H9 (cell line): Measurements from ENCODE around the gene ATG12. TPM values are rescaled to one million over a fixed set of nuclear protein-coding genes. Genes with fewer than 3 reads are reported as not detected.
A peak's percentile ranks its signal among the peaks of the same experiment; 100 is the strongest.

Source experiments
- DNase-seq: peaks from one replicate; pipeline ENCODE4 v3.0.0-alpha.2; 2017
- H2AFZ ChIP-seq: one replicate; pipeline ENCODE4 v1.6.1; 2013; ENCODE audit warnings: mild to moderate bottlenecking, low read length, control low read depth, moderate library complexity
- H2AK5ac ChIP-seq: 2 replicates; pipeline ENCODE4 v1.6.1; 2013; ENCODE audit warnings: low read length, control low read depth, mixed read lengths; ENCODE audit not compliant: insufficient read length
- H2BK120ac ChIP-seq: one replicate; pipeline ENCODE4 v1.6.1; 2013; ENCODE audit warnings: low read depth, mild to moderate bottlenecking, low read length, control low read depth, inconsistent platforms; ENCODE audit not compliant: poor library complexity, severe bottlenecking
- H2BK12ac ChIP-seq: 2 replicates; pipeline ENCODE4 v1.6.1; 2013; ENCODE audit warnings: low read length, control low read depth, mixed read lengths, low read depth; ENCODE audit not compliant: insufficient read length
- H2BK15ac ChIP-seq: 2 replicates; pipeline ENCODE4 v1.6.1; 2013; ENCODE audit warnings: low read depth, low read length, control low read depth
- H2BK20ac ChIP-seq: one replicate; pipeline ENCODE4 v1.6.1; 2013; ENCODE audit warnings: low read depth, mild to moderate bottlenecking, low read length, control low read depth, inconsistent platforms; ENCODE audit not compliant: poor library complexity, severe bottlenecking
- H2BK5ac ChIP-seq: 2 replicates; pipeline ENCODE4 v1.6.1; 2013; ENCODE audit warnings: low read length, control low read depth, mixed read lengths; ENCODE audit not compliant: insufficient read length
- H3K14ac ChIP-seq: 2 replicates; pipeline ENCODE4 v1.6.1; 2013; ENCODE audit warnings: low read length, control low read depth; ENCODE audit not compliant: insufficient read depth
- H3K18ac ChIP-seq: 2 replicates; pipeline ENCODE4 v1.6.1; 2013; ENCODE audit warnings: low read depth, mild to moderate bottlenecking, mixed read lengths, low read length, control low read depth; ENCODE audit not compliant: insufficient read length
- H3K23ac ChIP-seq: 2 replicates; pipeline ENCODE4 v1.6.1; 2013; ENCODE audit warnings: low read length, control low read depth, mixed read lengths, low read depth; ENCODE audit not compliant: insufficient read length
- H3K23me2 ChIP-seq: 2 replicates; pipeline ENCODE4 v1.6.1; 2013; ENCODE audit warnings: low read depth, mild to moderate bottlenecking, mixed read lengths, low read length, control low read depth; ENCODE audit not compliant: insufficient read length, poor library complexity, severe bottlenecking
- H3K27ac ChIP-seq: 2 replicates; pipeline ENCODE4 v1.5.1; 2013; ENCODE audit warnings: low read length, control low read depth, mixed read lengths, low read depth; ENCODE audit not compliant: insufficient read length
- H3K27me3 ChIP-seq: 2 replicates; pipeline ENCODE4 v1.6.1; 2013; ENCODE audit warnings: low read length, control low read depth, inconsistent platforms; ENCODE audit not compliant: insufficient read depth
- H3K4ac ChIP-seq: 2 replicates; pipeline ENCODE4 v1.6.1; 2013; ENCODE audit warnings: low read depth, mild to moderate bottlenecking, control low read depth, inconsistent platforms, low read length, moderate library complexity
- H3K4me1 ChIP-seq: 2 replicates; pipeline ENCODE4 v1.6.1; 2013; ENCODE audit warnings: low read length, control low read depth, inconsistent platforms; ENCODE audit not compliant: insufficient read depth
- H3K4me2 ChIP-seq: 2 replicates; pipeline ENCODE4 v1.6.1; 2013; ENCODE audit warnings: low read length, control low read depth, mixed read lengths; ENCODE audit not compliant: insufficient read length, insufficient read depth
- H3K56ac ChIP-seq: 2 replicates; pipeline ENCODE4 v1.6.1; 2013; ENCODE audit warnings: low read depth, mild to moderate bottlenecking, mixed read lengths, low read length, control low read depth; ENCODE audit not compliant: insufficient read length
- H3K79me1 ChIP-seq: 2 replicates; pipeline ENCODE4 v1.6.1; 2013; ENCODE audit warnings: low read depth, mild to moderate bottlenecking, moderate library complexity, low read length, control low read depth, inconsistent platforms; ENCODE audit not compliant: insufficient read depth, poor library complexity, severe bottlenecking
- H3K79me2 ChIP-seq: 2 replicates; pipeline ENCODE4 v1.6.1; 2013; ENCODE audit warnings: low read length, control low read depth, inconsistent platforms; ENCODE audit not compliant: insufficient read depth
- H3K9ac ChIP-seq: 2 replicates; pipeline ENCODE4 v1.6.1; 2013; ENCODE audit warnings: low read length, control low read depth, mixed read lengths; ENCODE audit not compliant: insufficient read length; ENCODE audit errors: extremely low read depth
- H3K9me3 ChIP-seq: one replicate; pipeline ENCODE4 v1.6.1; 2013; ENCODE audit warnings: low read depth, low read length, inconsistent platforms; ENCODE audit not compliant: control insufficient read depth
- H3T11ph ChIP-seq: one replicate; pipeline ENCODE4 v1.6.1; 2013; ENCODE audit warnings: mild to moderate bottlenecking, low read length, control low read depth, inconsistent platforms
- H4K20me1 ChIP-seq: one replicate; pipeline ENCODE4 v1.6.1; 2013; ENCODE audit not compliant: control insufficient read depth, insufficient read length, insufficient read depth
- H4K5ac ChIP-seq: 2 replicates; pipeline ENCODE4 v1.6.1; 2013; ENCODE audit warnings: low read depth, mild to moderate bottlenecking, mixed read lengths, low read length, control low read depth; ENCODE audit not compliant: insufficient read length
- H4K8ac ChIP-seq: replicated peaks from 2 replicates; pipeline ENCODE4 v1.6.1; 2013; ENCODE audit warnings: low read length, control low read depth, mixed read lengths, low read depth; ENCODE audit not compliant: insufficient read length
- H4K91ac ChIP-seq: 2 replicates; pipeline ENCODE4 v1.6.1; 2013; ENCODE audit warnings: low read depth, mild to moderate bottlenecking, moderate library complexity, mixed read lengths, low read length, control low read depth; ENCODE audit not compliant: insufficient read length
- H3K27ac Mint-ChIP-seq, 3 experiments: 2 replicates in 2 of 3; 3 replicates in 1 of 3; pipeline ENCODE4 v1.8.0; 2020 to 2021; ENCODE audit warnings: mixed read lengths in 3 of 3, mild to moderate bottlenecking in 1 of 3, moderate library complexity in 1 of 3
- H3K27me3 Mint-ChIP-seq: 2 replicates; pipeline ENCODE4 v1.8.0; 2021; ENCODE audit warnings: low read depth, mild to moderate bottlenecking, moderate library complexity, mixed read lengths
- H3K36me3 Mint-ChIP-seq, 3 experiments: 2 replicates in 2 of 3; 3 replicates in 1 of 3; pipeline ENCODE4 v1.8.0; 2020 to 2021; ENCODE audit warnings: low read depth in 3 of 3, mixed read lengths in 3 of 3; ENCODE audit not compliant: insufficient read depth in 1 of 3
- H3K4me1 Mint-ChIP-seq, 2 experiments: 2 replicates each; pipeline ENCODE4 v1.8.0; 2020; ENCODE audit warnings: mixed read lengths in 2 of 2
- H3K4me3 Mint-ChIP-seq, 2 experiments: 2 replicates in 1 of 2; 3 replicates in 1 of 2; pipeline ENCODE4 v1.8.0; 2020 to 2021; ENCODE audit warnings: mild to moderate bottlenecking in 2 of 2, mixed read lengths in 2 of 2, moderate library complexity in 1 of 2
- H3K9me3 Mint-ChIP-seq, 2 experiments: 2 replicates in 1 of 2; 3 replicates in 1 of 2; pipeline ENCODE4 v1.8.0; 2020; ENCODE audit warnings: mild to moderate bottlenecking in 2 of 2, mixed read lengths in 2 of 2, moderate library complexity in 1 of 2
- WGBS: extraction: QIAGEN DNeasy Blood & Tissue Kit; methylation state at CpG from one replicate; pipeline ENCODE4 v1.1.7; 2013; ENCODE audit warnings: missing lambda C conversion rate, low lambda C conversion rate, mixed read lengths; ENCODE audit not compliant: insufficient read length; ENCODE audit errors: extremely low coverage; 5-methylcytosine and 5-hydroxymethylcytosine counted together
- total RNA-seq: library from RNA; stranded (reverse); gene quantifications from 2 replicates; pipeline ENCODE4 v1.2.1, GENCODE V29; 2021
- TF ChIP-seq, protein P1 (sequence below): fragments of 200-600 bp; sonication (generic); conservative IDR thresholded peaks from 3 replicates; pipeline ENCODE4 v1.8.0; 2021; ENCODE audit warnings: antibody characterized with exemption, mild to moderate bottlenecking

The ATG12 gene
- total RNA-seq, 1 experiment from 2014 or later: 52.9 TPM

DNA sequence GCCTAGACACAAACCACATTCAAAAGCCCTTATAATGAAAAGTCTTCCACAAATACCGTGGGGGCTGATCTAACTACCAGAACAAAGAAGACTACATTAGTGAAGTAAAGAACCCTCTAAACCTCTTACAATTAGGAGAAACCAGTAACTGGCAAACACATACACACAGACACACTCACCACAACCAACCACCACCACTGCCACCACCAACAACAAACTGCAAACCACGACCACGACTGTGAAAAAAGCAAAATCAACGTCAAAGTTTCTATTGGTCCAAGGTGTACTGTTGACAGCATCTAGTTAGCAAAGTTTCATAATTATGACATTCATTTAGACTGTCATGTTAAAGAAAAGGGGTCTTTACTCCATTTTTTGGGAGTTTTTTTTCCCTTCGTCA is 27.6 kb downstream of the ATG12 start:
- H3K4me2 ChIP-seq: no peak overlapping the region
- H3K4me1 Mint-ChIP-seq: peaks cover 18 to 22% of the 10 kb centered on the region in 2 experiments
- whole genome bisulfite sequencing: no CpG with 5 or more reads among the region's 5 CpGs

More for the DNA sequence above, 27.6 kb downstream of the ATG12 start:
- Mint-ChIP-seq H3K4me3 (peak overlapping the region in 1 of 2 experiments; percentile 45; a peak in 1 of 5 replicates), H3K27me3 (peaks cover 31% of the 10 kb centered on the region), H3K9me3 (no peaks in the 10 kb centered on the region), H3K36me3 (peaks cover 0 to 14% (median 0%) of the 10 kb centered on the region in 3 experiments; a peak in 4 of 7 replicates), H3K27ac (no peak overlapping the region)
- H2BK120ac ChIP-seq: no peak overlapping the region
- H3K4ac ChIP-seq: no peak overlapping the region
- H3K9me3 ChIP-seq: no peaks in the 10 kb centered on the region
- no peak overlapping the region for H3K9ac ChIP-seq
- DNase-seq: no peak
- no peaks in the 10 kb centered on the region for H4K20me1 ChIP-seq
- H4K8ac ChIP-seq: no peak overlapping the region
- H2BK12ac ChIP-seq: no peak overlapping the region
- TF ChIP-seq, protein P1, sequence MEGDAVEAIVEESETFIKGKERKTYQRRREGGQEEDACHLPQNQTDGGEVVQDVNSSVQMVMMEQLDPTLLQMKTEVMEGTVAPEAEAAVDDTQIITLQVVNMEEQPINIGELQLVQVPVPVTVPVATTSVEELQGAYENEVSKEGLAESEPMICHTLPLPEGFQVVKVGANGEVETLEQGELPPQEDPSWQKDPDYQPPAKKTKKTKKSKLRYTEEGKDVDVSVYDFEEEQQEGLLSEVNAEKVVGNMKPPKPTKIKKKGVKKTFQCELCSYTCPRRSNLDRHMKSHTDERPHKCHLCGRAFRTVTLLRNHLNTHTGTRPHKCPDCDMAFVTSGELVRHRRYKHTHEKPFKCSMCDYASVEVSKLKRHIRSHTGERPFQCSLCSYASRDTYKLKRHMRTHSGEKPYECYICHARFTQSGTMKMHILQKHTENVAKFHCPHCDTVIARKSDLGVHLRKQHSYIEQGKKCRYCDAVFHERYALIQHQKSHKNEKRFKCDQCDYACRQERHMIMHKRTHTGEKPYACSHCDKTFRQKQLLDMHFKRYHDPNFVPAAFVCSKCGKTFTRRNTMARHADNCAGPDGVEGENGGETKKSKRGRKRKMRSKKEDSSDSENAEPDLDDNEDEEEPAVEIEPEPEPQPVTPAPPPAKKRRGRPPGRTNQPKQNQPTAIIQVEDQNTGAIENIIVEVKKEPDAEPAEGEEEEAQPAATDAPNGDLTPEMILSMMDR: no peak
- H3K27ac ChIP-seq: no peak overlapping the region
- no peak overlapping the region for H4K5ac ChIP-seq
- H3K18ac ChIP-seq: no peak overlapping the region
- no peak overlapping the region for H3T11ph ChIP-seq
- H2BK5ac ChIP-seq: no peak overlapping the region
- H2BK20ac ChIP-seq: no peak overlapping the region
- no peak overlapping the region for H2BK15ac ChIP-seq
- no peaks in the 10 kb centered on the region for H3K79me1 ChIP-seq
- H3K56ac ChIP-seq: no peak overlapping the region
- H3K79me2 ChIP-seq: no peaks in the 10 kb centered on the region
- peaks cover 7% of the 10 kb centered on the region for H3K23me2 ChIP-seq
- no peak overlapping the region for H4K91ac ChIP-seq
- no peak overlapping the region for H2AFZ ChIP-seq
- peaks cover 9% of the 10 kb centered on the region; the same call in 1 of the 2 replicates for H3K27me3 ChIP-seq
- H3K23ac ChIP-seq: no peak overlapping the region
- no peaks in the 10 kb centered on the region for H3K4me1 ChIP-seq
- H2AK5ac ChIP-seq: no peak overlapping the region
- no peak overlapping the region for H3K14ac ChIP-seq
